ENCODE data around the gene BSPRY.

BSPRY gene

GRCh38 chr9:113352411-113352810 lies 3.1 kb downstream of the BSPRY start:
- H2AFZ ChIP-seq (ENCODE audit: low read depth, low read length), result no peak overlapping the region
- peaks cover 5% of the 10 kb centered on the region; the same call in 1 of the 2 replicates for H3K4me1 ChIP-seq (ENCODE audit: insufficient read depth, low read length)
- H4K20me1 ChIP-seq (ENCODE audit: insufficient read depth, low read length), result no peaks in the 10 kb centered on the region
- no peak overlapping the region for H3K4me2 ChIP-seq (ENCODE audit: insufficient read depth, low read length)
- no peak overlapping the region for H3K27ac ChIP-seq (ENCODE audit: low read length)
- H3K36me3 ChIP-seq (ENCODE audit: insufficient read depth, low read length), result no peaks in the 10 kb centered on the region
- ATAC-seq (ENCODE audit: insufficient read depth, low read depth), result no peak
- no peaks in the 10 kb centered on the region for H3K79me2 ChIP-seq (ENCODE audit: insufficient read depth, low read length)
- no peak overlapping the region for H3K4me3 ChIP-seq (ENCODE audit: low read depth in 1 of 2, low read length in 2 of 2)
- no peak for TF ChIP-seq CTCF (IDR thresholded peaks at IDR 0.05; ENCODE audit: borderline replicate concordance, extremely low read depth, low read length, poor library complexity, severe bottlenecking)
- no peak for TF ChIP-seq EZH2 (IDR thresholded peaks at IDR 0.05; ENCODE audit: borderline replicate concordance, low read depth, low read length, severe bottlenecking)
- no peak overlapping the region for H3K9ac ChIP-seq (ENCODE audit: low read depth, low read length)
- H3K27me3 ChIP-seq (ENCODE audit: insufficient read depth, low read length, poor library complexity), result peaks cover 35% of the 10 kb centered on the region
- no peaks in the 10 kb centered on the region for H3K9me3 ChIP-seq (ENCODE audit: insufficient read depth, low read length, severe bottlenecking)
- DNase-seq, result no peak

GRCh38 chr9:113355040-113355596 lies 5.8 kb downstream of the BSPRY start:
- no peaks in the 10 kb centered on the region for H4K20me1 ChIP-seq (ENCODE audit: insufficient read depth, low read length)
- H3K4me3 ChIP-seq (ENCODE audit: low read depth in 1 of 2, low read length in 2 of 2), result no peak overlapping the region
- H3K27ac ChIP-seq (ENCODE audit: low read length), result no peak overlapping the region
- no peaks in the 10 kb centered on the region for H3K36me3 ChIP-seq (ENCODE audit: insufficient read depth, low read length)
- ATAC-seq (ENCODE audit: insufficient read depth, low read depth), result no peak
- H3K79me2 ChIP-seq (ENCODE audit: insufficient read depth, low read length), result no peaks in the 10 kb centered on the region
- H3K9me3 ChIP-seq (ENCODE audit: insufficient read depth, low read length, severe bottlenecking), result no peaks in the 10 kb centered on the region
- DNase-seq, result no peak
- H3K4me1 ChIP-seq (ENCODE audit: insufficient read depth, low read length), result no peaks in the 10 kb centered on the region; the same call in 1 of the 2 replicates
- H3K4me2 ChIP-seq (ENCODE audit: insufficient read depth, low read length), result no peak overlapping the region
- TF ChIP-seq EZH2 (IDR thresholded peaks at IDR 0.05; ENCODE audit: borderline replicate concordance, low read depth, low read length, severe bottlenecking) (no peak), CTCF (IDR thresholded peaks at IDR 0.05; ENCODE audit: borderline replicate concordance, extremely low read depth, low read length, poor library complexity, severe bottlenecking) (peak; percentile 17)
- no peak overlapping the region for H2AFZ ChIP-seq (ENCODE audit: low read depth, low read length)
- peaks cover 24% of the 10 kb centered on the region for H3K27me3 ChIP-seq (ENCODE audit: insufficient read depth, low read length, poor library complexity)
- H3K9ac ChIP-seq (ENCODE audit: low read depth, low read length), result no peak overlapping the region

GRCh38 chr9:113356686-113357292 lies 7.4 kb downstream of the BSPRY start:
- no peaks in the 10 kb centered on the region for H3K36me3 ChIP-seq (ENCODE audit: insufficient read depth, low read length)
- no peak overlapping the region for H3K27ac ChIP-seq (ENCODE audit: low read length)
- H3K9ac ChIP-seq (ENCODE audit: low read depth, low read length), result no peak overlapping the region
- ATAC-seq (ENCODE audit: insufficient read depth, low read depth) (no peak), DNase-seq (no peak)
- H3K27me3 ChIP-seq (ENCODE audit: insufficient read depth, low read length, poor library complexity), result peaks cover 11% of the 10 kb centered on the region
- H3K4me1 ChIP-seq (ENCODE audit: insufficient read depth, low read length), result no peaks in the 10 kb centered on the region
- H3K9me3 ChIP-seq (ENCODE audit: insufficient read depth, low read length, severe bottlenecking), result no peaks in the 10 kb centered on the region
- no peaks in the 10 kb centered on the region for H4K20me1 ChIP-seq (ENCODE audit: insufficient read depth, low read length)
- no peak overlapping the region for H2AFZ ChIP-seq (ENCODE audit: low read depth, low read length)
- TF ChIP-seq EZH2 (IDR thresholded peaks at IDR 0.05; ENCODE audit: borderline replicate concordance, low read depth, low read length, severe bottlenecking) (no peak), CTCF (IDR thresholded peaks at IDR 0.05; ENCODE audit: borderline replicate concordance, extremely low read depth, low read length, poor library complexity, severe bottlenecking) (no peak)
- H3K79me2 ChIP-seq (ENCODE audit: insufficient read depth, low read length), result no peaks in the 10 kb centered on the region
- no peak overlapping the region for H3K4me3 ChIP-seq (ENCODE audit: low read depth in 1 of 2, low read length in 2 of 2)
- H3K4me2 ChIP-seq (ENCODE audit: insufficient read depth, low read length), result no peak overlapping the region

All from DND-41 (cell line).